Tibial artery (tissue), 4 donors: ENCODE results near the gene SF3A1.

ENCODE experiments used
- DNase-seq, 2 donors: peaks; one replicate each; pipeline ENCODE4 v3.0.0-alpha.2; 2019
- H3K27ac ChIP-seq, 2 donors: fragments of 200-600 bp; sonication (generic) in 1 of 2; 1 replicate in 1 of 2; 2 replicates in 1 of 2; pipeline ENCODE4 v1.5.1; 2018 to 2019; ENCODE audit warnings: mild to moderate bottlenecking in 1 of 2
- H3K27me3 ChIP-seq, 2 donors: fragments of 200-600 bp; sonication (generic) in 1 of 2; one replicate each; pipeline versions ENCODE4 v1.5.1 to v1.6.0; 2016 to 2019
- H3K36me3 ChIP-seq, 3 donors: fragments of 200-600 bp; sonication (generic) in 2 of 3; one replicate each; pipeline ENCODE4 v1.5.1; 2016 to 2019; ENCODE audit warnings: mild to moderate bottlenecking in 2 of 3
- H3K4me1 ChIP-seq, 4 donors: fragments of 200-600 bp; sonication (generic) in 2 of 4; 1 replicate in 3 of 4; 2 replicates in 1 of 4; pipeline ENCODE4 v1.5.1; 2016 to 2019
- H3K4me3 ChIP-seq, 2 donors: fragments of 200-600 bp; sonication (generic) in 1 of 2; 1 replicate in 1 of 2; 2 replicates in 1 of 2; pipeline ENCODE4 v1.5.1; 2018 to 2019; ENCODE audit warnings: mild to moderate bottlenecking in 2 of 2
- H3K9me3 ChIP-seq, 3 donors: fragments of 200-600 bp; sonication (generic) in 1 of 3; one replicate each; pipeline ENCODE4 v1.5.1; 2016 to 2019
- intact Hi-C: fragments of 100-400 bp; cut with DNase I; formaldehyde crosslinking; loops from one replicate; pipeline ENCODE4 v1.15.0; 2023; ENCODE audit warnings: low total_unique reads
- TF ChIP-seq, protein P1 (sequence below), 2 experiments: fragments of 200-600 bp in 1 of 2; fragments of 450-650 bp in 1 of 2; IDR thresholded peaks; one replicate each; pipeline ENCODE4 v1.5.1; 2017 to 2019; ENCODE audit warnings: antibody characterized with exemption in 2 of 2, mild to moderate bottlenecking in 1 of 2, moderate library complexity in 1 of 2

The SF3A1 gene

DNA sequence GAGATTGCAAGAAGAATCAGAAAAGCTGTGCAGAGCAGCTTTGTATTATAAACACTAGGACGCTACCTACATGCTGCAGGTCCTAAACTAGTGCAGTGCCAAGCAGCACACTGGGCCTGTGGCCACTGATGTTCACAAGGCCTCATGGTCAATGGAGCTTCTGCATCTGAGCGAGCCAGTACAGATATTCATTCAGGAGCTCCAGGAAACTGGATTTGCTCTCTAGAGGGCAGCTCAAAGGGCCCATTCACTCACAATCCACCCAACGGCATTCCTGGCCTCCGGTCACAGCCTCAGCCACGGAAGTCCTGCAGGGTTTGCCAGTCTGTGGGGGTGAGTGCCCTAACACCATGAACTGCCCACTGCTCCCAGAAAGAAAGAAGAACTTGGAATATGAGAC is 24.1 kb downstream of the SF3A1 start:
- H3K27ac ChIP-seq = no peak overlapping the region
- no peak overlapping the region for H3K4me3 ChIP-seq
- TF ChIP-seq, protein P1, sequence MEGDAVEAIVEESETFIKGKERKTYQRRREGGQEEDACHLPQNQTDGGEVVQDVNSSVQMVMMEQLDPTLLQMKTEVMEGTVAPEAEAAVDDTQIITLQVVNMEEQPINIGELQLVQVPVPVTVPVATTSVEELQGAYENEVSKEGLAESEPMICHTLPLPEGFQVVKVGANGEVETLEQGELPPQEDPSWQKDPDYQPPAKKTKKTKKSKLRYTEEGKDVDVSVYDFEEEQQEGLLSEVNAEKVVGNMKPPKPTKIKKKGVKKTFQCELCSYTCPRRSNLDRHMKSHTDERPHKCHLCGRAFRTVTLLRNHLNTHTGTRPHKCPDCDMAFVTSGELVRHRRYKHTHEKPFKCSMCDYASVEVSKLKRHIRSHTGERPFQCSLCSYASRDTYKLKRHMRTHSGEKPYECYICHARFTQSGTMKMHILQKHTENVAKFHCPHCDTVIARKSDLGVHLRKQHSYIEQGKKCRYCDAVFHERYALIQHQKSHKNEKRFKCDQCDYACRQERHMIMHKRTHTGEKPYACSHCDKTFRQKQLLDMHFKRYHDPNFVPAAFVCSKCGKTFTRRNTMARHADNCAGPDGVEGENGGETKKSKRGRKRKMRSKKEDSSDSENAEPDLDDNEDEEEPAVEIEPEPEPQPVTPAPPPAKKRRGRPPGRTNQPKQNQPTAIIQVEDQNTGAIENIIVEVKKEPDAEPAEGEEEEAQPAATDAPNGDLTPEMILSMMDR (IDR thresholded peaks at IDR 0.05) = no peak
- no peak for DNase-seq
- peaks cover 0 to 6% (median under 1%) of the 10 kb centered on the region in 4 donors for H3K4me1 ChIP-seq
- H3K36me3 ChIP-seq = peaks cover 55 to 72% (median 72%) of the 10 kb centered on the region in 3 donors
- no peaks in the 10 kb centered on the region for H3K9me3 ChIP-seq
- intact Hi-C loops = no loop called here
- no peaks in the 10 kb centered on the region for H3K27me3 ChIP-seq

DNA sequence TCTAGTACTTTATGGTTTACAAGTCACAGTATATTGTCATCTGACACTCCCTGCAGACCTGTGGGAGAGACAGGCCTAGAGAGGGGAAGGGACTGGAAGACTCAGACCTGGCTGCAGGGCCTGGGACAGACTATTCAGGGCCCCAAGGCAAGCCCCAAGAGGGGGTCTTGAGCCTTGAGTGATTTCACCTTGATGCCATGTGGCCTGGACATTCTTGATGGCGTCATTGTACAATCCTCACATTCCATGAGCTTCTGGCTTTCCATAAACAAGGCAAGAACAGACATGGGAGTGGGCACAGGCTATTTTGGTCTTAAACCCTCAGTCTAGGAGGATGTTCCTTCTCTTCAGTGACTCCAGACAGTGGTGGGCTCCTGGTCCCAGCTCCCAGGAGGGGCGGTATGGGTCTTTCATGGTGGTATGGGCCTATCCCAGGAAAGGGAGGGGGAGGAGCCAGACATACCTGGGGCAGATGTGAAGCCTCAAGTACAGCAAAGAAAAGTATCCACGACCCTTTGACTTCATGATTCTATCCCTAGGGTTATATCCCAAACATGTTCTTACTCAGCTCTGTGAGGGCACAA is 28.1 kb downstream of the SF3A1 start:
- TF ChIP-seq, protein P1 (IDR thresholded peaks at IDR 0.05) = no peak
- H3K4me3 ChIP-seq = no peak overlapping the region
- H3K27me3 ChIP-seq = no peaks in the 10 kb centered on the region
- no peak overlapping the region for H3K27ac ChIP-seq
- intact Hi-C loops = no loop called here
- no peaks in the 10 kb centered on the region for H3K9me3 ChIP-seq
- peaks cover 15 to 32% (median 32%) of the 10 kb centered on the region in 3 donors for H3K36me3 ChIP-seq
- no peak for DNase-seq
- H3K4me1 ChIP-seq = peaks cover 0 to 35% (median 30%) of the 10 kb centered on the region in 4 donors

DNA sequence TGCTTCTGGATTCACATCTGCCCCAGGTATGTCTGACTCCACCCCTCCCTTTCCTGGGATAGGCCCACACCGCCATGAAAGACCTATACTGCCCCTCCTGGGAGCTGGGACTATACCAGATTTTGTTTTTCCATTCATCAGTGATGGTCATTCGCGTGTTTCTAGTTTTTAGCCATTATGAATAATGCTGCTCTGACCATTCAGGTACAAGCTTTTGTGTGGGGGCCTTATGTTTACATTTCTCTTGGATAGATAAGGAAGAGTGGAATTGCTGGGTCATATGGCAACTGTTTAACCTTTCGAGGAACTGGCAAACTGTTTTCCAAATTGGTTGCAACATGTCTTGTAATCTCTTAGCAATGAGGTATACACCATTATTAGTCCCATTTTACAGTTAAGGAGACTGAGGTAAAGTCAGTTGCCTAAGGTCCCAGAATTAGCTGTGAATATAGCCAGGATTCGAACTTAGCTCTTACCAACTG is 28.8 kb downstream of the SF3A1 start:
- Histone ChIP-seq H3K4me3 (no peak overlapping the region), H3K4me1 (peaks cover 0 to 40% (median 34%) of the 10 kb centered on the region in 4 donors), H3K27me3 (no peaks in the 10 kb centered on the region), H3K9me3 (no peaks in the 10 kb centered on the region), H3K27ac (peak overlapping the region in 1 of 2 donors; percentile 76), H3K36me3 (peaks cover 8 to 25% (median 25%) of the 10 kb centered on the region in 3 donors)
- DNase-seq = no peak
- TF ChIP-seq, protein P1 (IDR thresholded peaks at IDR 0.05) = no peak
- intact Hi-C loops = loop anchor here (2.0 kb wide), 1 partner anchor 39 kb away; the partner anchor contains the start of gene CASTOR1

DNA sequence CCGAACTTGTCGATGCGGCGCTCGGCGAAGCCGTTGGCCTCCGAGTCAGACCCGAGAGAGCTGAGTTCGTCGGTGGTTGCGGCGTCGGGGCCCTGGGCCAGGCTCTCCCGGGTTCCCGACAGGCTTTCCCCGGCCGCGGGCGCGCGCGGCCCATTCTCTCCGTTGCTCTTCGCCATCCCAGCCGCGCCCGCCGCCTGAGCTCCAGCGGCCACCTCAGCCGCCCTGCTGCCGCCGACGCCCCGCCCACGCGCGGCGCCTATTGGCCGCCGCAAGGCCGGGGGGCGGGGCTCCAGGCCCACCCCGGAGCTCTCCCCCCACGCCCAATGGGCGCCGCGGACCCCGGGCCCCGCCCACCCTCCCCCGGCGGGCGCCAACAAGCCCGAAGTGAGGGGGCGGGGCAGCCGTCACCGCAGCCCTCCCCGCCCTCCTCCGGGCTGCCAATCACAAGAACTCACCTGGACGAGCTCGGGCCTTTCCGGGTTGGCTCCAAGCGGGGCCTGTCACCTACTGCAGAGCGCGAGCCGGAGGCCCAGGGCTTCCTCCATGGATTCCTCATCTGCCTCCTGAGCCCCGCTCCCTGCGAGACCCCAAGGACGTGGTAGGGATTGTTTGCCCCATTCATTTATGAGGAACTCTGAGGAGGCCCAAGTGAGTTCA is 29.9 kb downstream of the SF3A1 start, which contains the start of gene TBC1D10A:
Gene TBC1D10A, minus strand, starts transcription at position 236 of the 657 bp plus-strand sequence. Its CDS starts 60 bp downstream, at position 176.
- Histone ChIP-seq H3K36me3 (peaks cover 0 to 15% (median 14%) of the 10 kb centered on the region in 3 donors), H3K9me3 (no peaks in the 10 kb centered on the region), H3K4me1 (peaks cover 0 to 49% (median 41%) of the 10 kb centered on the region in 4 donors), H3K27me3 (no peaks in the 10 kb centered on the region), H3K27ac (peak within 1 kb of the TSS; percentile 84 to 92), H3K4me3 (peak within 1 kb of the TSS; percentile 72 to 99)
- TF ChIP-seq, protein P1 (IDR thresholded peaks at IDR 0.05) = no peak
- intact Hi-C loops = loop anchor here (2.0 kb wide), 1 partner anchor 38 kb away; the partner anchor contains the start of gene CASTOR1
- DNase-seq = peak; percentile 87 to 94

DNA sequence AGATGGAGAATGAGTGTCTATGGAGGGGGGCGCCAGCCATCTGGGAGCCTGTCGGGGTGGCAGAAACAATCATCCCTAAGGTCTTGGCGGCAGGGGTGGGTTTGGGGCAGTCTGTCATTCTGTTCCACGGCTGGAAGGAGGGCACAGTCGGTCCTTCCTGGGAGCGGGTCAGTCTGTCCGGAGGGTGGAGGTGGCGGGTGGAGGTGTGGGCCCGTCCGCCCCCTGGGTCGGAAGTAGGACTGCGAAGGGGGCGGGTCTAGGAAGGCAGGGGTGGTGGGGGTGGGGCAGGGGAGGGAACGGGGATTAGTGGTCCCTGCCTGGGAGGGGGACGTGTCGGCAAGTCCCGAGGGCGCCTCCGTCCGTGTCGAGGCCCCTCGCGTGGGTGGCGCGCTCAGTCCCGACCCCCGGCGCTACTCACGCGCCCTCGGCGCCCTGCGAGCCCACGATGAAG is 30.4 kb downstream of the SF3A1 start:
- no peaks in the 10 kb centered on the region for H3K9me3 ChIP-seq
- H3K4me1 ChIP-seq = peaks cover 0 to 54% (median 46%) of the 10 kb centered on the region in 4 donors
- H3K4me3 ChIP-seq = peak overlapping the region; percentile 72 to 99
- intact Hi-C loops = loop anchor here (2.0 kb wide), 1 partner anchor 37 kb away; the partner anchor contains the start of gene CASTOR1
- DNase-seq = peak; percentile 37 to 76
- peak overlapping the region; percentile 84 to 92 for H3K27ac ChIP-seq
- H3K27me3 ChIP-seq = no peaks in the 10 kb centered on the region
- TF ChIP-seq, protein P1 (IDR thresholded peaks at IDR 0.05) = no peak
- H3K36me3 ChIP-seq = peaks cover 0 to 10% (median 9%) of the 10 kb centered on the region in 3 donors
